Epithelial cell of esophagus (primary cell): ENCODE data around the gene PCNT.
A peak's percentile ranks its signal among the peaks of the same experiment; 100 is the strongest.

Source experiments
- DNase-seq: peaks from one replicate; pipeline ENCODE4 v3.0.0; 2010; ENCODE audit warnings: low read depth
- H3K4me3 ChIP-seq: 2 replicates; pipeline ENCODE4 v1.5.1; 2011; ENCODE audit warnings: mild to moderate bottlenecking, low read length, control low read depth
- CTCF ChIP-seq: IDR thresholded peaks from 2 replicates; pipeline ENCODE4 v1.5.1; 2011; ENCODE audit warnings: low read depth, mild to moderate bottlenecking, low read length, control low read depth, inconsistent platforms; ENCODE audit not compliant: insufficient read depth; ENCODE audit errors: missing control alignments

Gene PCNT

GRCh38 chr21:46316708-46317324 lies 7.1 kb upstream of the PCNT start:
- DNase-seq, result no peak
- no peak for TF ChIP-seq CTCF
- no peak overlapping the region for H3K4me3 ChIP-seq

DNA sequence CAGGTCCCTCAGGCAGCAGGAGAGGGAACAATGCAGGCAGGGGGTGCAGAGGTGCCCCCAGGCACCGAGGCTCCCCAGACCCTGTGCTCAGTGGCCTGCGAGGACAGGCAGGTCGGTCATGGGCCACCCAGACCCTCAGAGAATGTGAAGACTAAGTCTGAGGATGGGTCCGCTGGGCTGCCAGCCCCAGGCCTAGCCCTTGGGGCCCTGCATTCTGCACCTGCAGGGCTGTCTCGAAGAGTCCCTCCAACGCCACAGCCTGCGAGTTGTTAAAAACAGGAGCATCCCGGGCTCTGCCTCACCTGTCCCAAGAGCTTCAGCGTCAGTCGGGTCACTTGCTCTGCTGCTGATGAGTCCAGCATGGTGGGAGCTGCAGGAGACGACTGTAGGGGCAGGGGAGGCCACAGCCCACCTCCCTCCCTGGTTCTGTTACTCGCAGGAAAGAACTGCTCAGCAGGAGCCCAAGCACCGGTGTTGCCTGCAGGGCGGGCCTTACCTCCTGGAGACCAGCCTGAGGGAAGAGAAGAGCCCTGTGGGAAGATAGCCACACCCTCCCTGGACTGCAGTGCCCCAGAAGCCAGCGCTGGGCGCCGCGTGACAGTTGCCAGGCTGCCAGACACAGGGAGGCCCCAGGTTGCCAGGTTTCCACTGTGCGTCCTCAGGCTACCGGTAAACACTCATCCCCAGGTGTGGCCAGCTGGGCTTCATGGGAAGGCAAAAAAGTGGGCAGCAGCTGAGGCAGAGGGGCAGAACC lies 6.1 kb upstream of the PCNT start:
- no peak for TF ChIP-seq CTCF
- H3K4me3 ChIP-seq, result no peak overlapping the region
- DNase-seq, result no peak

GRCh38 chr21:46318464-46318845 lies 5.5 kb upstream of the PCNT start:
- no peak for TF ChIP-seq CTCF
- DNase-seq, result no peak
- no peak overlapping the region for H3K4me3 ChIP-seq

- no peak for TF ChIP-seq CTCF
Observed at GRCh38 chr21:46319186-46319585, 4.8 kb upstream of the PCNT start.

DNA sequence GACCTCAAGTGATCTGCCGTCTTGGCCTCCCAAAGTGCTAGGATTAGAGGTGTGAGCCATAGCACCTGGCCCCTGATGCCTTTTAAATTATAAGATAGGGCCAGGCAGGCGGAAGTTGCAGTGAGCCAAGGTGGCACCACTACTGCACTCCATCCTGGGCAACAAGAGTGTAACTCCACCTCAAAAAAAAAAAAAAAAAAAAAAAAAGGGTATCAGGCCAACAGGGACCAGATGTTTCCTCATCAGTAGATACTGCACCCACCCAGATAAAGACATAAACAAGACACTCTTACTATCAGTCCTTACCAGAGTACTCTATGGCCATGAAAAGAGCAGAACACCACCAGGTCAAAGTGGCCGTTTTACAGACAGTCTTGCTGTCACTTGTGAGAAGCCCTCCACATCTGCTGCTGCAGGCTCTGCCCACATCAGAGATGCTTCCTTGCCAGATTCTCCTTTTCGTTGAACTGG lies 3.6 kb upstream of the PCNT start:
- H3K4me3 ChIP-seq, result no peak overlapping the region
- TF ChIP-seq CTCF, result no peak
- DNase-seq, result no peak

More at GRCh38 chr21:46319186-46319585, 4.8 kb upstream of the PCNT start:
- DNase-seq, result no peak
- H3K4me3 ChIP-seq, result no peak overlapping the region

GRCh38 chr21:46322351-46323226 lies 1.4 kb upstream of the PCNT start:
- no peak for TF ChIP-seq CTCF
- peak; percentile 48 for DNase-seq

More at GRCh38 chr21:46322351-46323226, 1.4 kb upstream of the PCNT start:
- peak overlapping the region; percentile 77 for H3K4me3 ChIP-seq
